Inferior parietal cortex (tissue), 1 donor: ENCODE measurements around the gene AGPAT2.
"Not testable (repeated sequence)": the region's sequence is repeated elsewhere in the genome, so short reads cannot be mapped to it uniquely, and the experiment has no call there.

ENCODE experiments used
- DNase-seq: peaks from one replicate; pipeline ENCODE4 v3.0.0-alpha.2; 2016; ENCODE audit errors: extremely low spot score

Gene AGPAT2

GRCh38 chr9:136720251-136720897, 33.1 kb upstream of the AGPAT2 start:
- DNase-seq = no peak

DNA sequence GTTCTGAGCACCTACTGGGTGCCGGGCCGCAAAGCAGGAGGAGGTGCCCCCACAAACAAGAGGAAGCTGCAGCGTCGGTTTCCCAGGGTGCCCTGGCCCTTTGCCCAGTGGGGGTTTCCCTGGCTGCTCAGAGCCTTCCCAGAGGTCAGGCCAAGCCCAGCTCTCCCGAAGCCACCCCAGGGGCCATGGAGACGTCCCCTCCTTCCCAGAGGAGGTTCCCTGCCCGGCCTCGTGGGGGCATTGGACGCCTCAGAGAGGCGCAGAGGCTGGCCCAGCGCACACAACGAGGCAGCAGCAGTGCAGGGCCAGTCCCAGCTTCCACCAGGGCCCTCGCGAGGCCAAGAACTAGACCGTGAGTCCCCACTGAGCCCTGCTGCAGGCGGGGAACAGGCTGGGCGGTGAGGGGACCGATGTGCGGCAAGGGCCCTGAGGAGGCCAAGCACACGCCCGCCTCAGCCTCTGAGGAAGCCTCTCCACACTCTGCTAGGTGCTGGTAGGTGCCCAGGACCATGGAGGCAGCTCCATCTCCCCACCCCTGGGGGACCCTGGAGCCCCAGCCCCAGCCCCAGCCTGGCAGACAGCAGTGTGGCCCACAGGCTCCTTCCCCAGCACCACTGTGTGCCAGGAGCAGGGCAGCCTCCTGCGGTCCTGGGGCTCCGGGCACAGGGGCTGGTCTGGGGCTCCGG, 32.1 kb upstream of the AGPAT2 start:
- no peak for DNase-seq

DNA sequence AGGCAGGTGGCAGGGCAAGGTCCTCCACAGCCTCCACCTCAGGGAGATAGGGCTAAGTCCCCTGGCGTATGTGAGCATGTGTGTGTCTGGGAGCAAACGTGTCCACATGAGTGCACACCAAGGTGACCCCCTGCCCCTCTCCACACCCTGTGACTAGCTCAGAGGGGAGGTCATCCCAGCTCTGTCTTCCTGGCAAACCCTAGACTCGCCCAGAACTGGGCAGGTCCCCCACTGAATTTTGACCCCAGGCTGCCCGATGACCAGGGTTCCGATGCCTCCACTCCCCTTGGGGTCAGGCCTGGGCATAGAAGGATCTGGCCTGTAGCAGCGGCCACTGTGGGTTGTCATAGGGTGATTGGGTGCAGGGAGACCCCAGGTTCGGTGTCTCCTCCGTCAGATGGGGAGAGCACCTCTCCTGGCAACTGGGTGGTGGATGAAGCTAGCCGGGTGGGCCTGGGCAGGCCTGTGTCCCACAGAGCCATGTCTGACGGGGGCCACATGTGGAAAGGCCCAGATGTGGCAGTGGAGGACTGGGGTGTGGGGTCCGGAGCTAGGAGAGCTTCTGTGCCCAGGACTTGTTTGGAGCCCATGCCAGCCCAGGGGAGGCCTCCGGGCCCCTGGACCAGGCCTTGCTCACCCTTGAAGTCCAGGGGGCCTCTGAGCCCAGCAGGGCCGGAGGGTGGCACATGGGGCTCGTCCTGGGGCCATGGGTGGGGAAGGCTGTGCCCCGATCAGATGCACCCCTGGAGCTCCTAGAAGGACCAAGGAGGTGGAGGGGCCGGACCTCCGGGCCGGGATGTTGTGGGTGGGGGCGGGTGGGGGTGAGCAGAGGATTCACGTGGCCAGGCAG, 31.3 kb upstream of the AGPAT2 start:
- DNase-seq = no peak

DNA sequence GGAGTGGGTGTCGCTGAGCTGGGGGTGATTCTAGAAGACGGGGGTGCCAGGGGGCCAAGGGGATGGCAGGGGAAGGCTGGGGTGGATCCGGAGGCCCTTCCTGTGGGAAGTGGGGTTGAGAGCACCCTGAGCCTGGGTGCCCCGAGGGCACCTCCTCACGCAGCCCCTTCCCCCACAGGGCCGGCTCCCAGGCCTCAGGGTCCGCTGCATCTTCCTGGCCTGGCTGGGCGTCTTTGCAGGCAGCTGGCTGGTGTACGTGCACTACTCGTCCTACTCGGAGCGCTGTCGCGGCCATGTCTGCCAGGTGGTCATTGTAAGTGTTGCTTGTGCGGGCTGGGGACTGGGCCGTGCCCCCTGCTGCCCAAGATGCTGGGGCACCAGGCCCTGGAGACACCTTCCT, 30.1 kb upstream of the AGPAT2 start:
- DNase-seq = no peak

- DNase-seq = no peak
Observed at GRCh38 chr9:136714893-136715274, 27.6 kb upstream of the AGPAT2 start.

- DNase-seq = no peak
Observed at GRCh38 chr9:136714096-136714892, 27.0 kb upstream of the AGPAT2 start.

GRCh38 chr9:136713550-136713949, 26.3 kb upstream of the AGPAT2 start:
- no peak for DNase-seq

DNA sequence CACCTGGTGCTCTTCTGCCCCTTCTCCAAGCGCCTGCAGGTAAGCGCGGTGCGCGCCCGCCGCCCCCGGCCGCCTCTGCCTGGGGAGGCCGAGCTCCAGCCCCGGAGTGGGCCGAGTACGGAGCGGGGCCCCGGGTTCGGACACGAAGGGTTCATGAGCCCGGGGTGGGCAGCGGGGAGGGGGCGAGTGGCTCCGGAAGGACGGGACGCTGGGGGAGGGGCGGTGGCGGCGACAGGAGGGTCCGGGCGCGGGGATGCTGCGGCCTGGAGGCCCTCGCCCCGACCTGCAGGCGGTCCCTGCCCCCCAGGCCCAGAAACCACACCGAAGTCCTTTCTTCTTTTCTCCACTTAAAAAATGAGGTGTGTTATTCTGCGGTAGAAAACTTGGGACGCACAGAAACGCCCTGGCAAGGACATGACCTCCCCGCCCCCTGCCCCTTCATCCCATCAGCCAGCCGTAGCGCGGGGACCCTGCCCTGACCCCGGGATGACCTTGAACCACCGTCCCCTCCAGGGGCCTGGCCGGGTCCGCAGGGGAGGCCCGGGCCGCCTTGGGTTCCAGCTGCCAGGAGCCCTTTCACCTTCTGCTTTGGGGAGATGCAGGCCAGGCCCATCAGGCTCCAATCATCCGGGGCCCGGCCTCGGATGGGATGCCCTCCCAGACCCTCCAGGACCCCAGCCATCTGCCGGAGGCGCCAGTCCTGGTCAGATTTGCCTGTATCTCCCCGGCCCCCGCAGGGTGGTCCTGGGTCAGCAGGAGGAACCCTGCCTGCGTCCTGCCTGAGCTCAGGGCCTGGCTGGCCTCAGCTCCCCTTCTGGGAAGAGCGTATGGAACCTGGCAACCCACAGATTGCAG, 25.7 kb upstream of the AGPAT2 start:
- DNase-seq = no peak

- DNase-seq = no peak
Observed at GRCh38 chr9:136711751-136712689, 24.8 kb upstream of the AGPAT2 start, which contains the start of gene DIPK1B. Gene DIPK1B, plus strand, starts transcription at chr9:136712572. Its CDS starts 94 bp downstream, at chr9:136712666.

DNA sequence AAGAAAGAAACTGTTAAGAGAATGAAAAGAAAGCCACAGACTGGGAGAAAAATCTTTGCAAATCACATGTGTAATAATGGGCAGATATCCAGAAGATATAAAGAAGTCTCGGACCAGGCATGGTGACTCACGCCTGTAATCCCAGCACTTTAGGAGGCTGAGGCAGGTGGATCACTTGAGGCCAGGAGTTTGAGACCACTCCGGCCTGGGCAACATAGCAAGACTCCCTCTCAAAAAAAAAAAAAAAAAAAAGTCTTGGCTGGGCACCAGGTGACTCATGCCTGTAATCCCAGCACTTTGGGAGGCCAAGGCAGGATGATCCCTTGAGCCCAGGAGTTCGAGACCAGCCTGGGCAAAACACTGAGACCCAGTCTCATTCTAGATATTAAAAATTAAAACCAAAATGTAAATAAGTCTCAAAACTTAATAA, 24.0 kb upstream of the AGPAT2 start:
- not testable (repeated sequence) for DNase-seq

DNA sequence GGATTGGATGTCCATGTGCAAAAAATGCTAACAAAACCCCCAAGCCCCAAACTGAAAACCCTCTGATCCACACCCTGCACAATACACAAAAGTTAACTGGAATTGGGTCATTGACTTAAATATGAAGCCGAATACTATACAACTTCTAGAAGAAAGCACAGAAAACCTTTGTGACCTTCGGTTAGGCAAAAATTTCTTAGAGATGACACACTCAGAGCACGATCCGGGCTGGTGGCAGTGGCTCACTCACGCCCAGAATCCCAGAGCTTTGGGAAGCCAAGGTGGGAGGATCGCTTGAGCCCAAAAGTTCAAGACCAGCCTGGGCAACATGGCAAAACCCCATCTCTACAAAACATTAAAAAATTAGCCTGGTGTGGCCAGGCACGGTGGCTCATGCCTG, 23.3 kb upstream of the AGPAT2 start:
- no peak for DNase-seq

DNA sequence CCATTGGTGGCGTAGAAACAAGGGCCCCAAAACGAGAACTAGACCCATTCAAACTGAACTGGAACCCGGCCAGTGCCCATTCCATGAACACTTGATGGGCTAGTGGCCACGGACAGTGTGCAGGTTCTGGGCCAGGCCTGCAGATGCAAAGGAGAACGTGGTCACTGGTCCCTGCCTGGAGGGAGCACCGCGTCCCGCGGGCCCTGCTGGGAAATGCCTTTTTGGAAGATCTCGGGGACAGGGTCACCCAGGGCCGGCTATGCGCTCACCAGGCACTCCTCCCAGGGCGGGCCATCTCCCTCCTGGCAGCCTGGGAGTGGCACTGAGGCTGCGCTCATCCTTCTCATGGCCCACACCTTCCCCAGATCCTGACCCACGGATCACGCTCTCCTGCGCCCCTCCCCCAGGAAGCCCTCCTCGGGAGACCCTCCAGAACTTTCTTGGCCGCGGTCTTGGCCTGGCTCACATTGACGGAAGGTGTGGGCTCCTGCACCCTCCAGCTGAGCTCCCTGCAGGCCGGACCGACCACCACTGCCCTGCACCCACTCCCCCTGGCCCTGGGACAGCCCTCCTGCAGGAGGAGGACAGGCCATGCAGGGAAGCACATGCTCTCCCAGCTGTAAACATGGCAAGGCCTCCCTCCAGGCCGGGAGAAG, 22.3 kb upstream of the AGPAT2 start:
- DNase-seq = no peak

DNA sequence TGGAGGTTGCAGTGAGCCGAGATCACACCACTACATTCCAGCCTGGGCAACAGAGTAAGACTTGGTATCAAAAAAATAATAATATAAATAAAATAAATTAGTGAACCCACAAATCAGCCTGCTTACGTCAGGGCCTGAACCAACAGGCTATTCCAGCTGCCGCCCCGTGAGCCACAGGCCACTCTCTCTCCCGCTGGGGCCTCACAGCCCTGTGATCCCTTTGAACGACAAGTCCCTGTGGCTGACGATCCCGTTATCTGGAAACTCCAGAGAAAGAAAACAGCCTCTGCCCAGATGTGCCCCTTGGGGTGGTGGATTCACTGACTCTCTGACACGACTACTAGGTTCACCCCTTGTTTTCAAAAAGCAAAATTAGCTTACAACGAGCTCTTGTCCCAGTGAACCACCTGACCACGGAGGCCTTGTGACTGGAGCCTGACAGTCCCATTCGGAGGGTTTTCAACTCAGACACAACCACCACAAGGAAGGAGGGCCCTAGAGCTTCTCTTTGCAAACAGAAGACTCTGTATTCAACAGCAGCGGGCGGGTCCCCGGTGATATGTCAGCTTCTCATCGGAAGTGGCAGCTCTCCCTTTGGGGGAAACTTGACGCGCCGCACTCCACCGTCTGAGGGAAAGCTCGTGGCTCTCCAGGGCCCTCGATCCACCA, 20.7 kb upstream of the AGPAT2 start:
- DNase-seq = no peak

- no peak for DNase-seq
Observed at GRCh38 chr9:136707011-136707410, 19.8 kb upstream of the AGPAT2 start.

GRCh38 chr9:136705564-136705963, 18.3 kb upstream of the AGPAT2 start:
- DNase-seq = no peak

GRCh38 chr9:136704741-136705140, 17.5 kb upstream of the AGPAT2 start:
- not testable (repeated sequence) for DNase-seq

- DNase-seq = no peak
Observed at GRCh38 chr9:136703276-136703860, 16.1 kb upstream of the AGPAT2 start.

GRCh38 chr9:136701668-136702053, 14.4 kb upstream of the AGPAT2 start:
- no peak for DNase-seq
